ENCODE measurements around the gene TPP2.

Gene TPP2

DNA sequence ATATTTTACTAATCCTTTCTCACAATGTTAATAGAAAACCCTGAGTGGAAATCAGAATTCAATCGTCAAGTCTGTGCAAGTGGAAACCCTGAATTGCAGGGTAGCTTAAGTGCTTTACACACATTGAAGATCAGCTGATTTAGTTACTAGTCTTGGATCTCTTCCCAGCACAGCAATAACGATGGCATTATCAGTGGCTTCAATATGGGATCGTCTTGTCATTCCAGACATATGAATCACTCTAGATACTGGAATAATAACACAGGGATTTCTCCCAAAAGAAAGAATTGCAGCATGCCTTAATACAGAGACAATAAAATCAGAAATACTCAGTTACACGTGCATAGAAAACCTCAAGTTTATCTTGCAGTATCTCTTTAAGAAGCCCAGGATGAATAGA is 110.7 kb downstream of the TPP2 start:
- Mint-ChIP-seq H3K4me1 (peaks cover 35% of the 10 kb centered on the region), H3K4me3 (no peak overlapping the region), H3K9me3 (peaks cover 22% of the 10 kb centered on the region), H3K36me3 (ENCODE audit: low read depth) (no peaks in the 10 kb centered on the region), H3K27me3 (ENCODE audit: low read depth, poor library complexity) (peaks cover 14% of the 10 kb centered on the region), H3K27ac (no peak overlapping the region)
- TF ChIP-seq, protein P1, sequence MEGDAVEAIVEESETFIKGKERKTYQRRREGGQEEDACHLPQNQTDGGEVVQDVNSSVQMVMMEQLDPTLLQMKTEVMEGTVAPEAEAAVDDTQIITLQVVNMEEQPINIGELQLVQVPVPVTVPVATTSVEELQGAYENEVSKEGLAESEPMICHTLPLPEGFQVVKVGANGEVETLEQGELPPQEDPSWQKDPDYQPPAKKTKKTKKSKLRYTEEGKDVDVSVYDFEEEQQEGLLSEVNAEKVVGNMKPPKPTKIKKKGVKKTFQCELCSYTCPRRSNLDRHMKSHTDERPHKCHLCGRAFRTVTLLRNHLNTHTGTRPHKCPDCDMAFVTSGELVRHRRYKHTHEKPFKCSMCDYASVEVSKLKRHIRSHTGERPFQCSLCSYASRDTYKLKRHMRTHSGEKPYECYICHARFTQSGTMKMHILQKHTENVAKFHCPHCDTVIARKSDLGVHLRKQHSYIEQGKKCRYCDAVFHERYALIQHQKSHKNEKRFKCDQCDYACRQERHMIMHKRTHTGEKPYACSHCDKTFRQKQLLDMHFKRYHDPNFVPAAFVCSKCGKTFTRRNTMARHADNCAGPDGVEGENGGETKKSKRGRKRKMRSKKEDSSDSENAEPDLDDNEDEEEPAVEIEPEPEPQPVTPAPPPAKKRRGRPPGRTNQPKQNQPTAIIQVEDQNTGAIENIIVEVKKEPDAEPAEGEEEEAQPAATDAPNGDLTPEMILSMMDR (IDR thresholded peaks at IDR 0.05), result no peak
- no peak for DNase-seq

DNA sequence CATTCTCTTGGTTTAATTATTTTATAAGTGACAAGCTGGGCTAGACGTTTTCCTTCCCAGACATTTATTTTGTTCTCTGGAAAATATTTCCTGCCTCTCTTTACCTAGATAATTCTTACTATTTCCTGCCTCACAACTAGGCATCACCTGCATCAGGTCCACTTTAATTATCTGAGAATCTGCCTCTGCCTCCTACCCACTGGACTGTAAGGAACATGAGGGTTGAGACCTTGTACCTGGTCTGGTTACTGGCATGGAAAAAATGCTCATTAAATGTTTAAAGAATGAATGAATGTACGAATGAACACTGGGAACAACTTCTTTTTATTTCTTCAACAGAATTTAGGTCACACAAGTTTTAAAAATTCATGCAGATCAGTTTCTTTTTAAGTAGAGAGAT is 111.4 kb downstream of the TPP2 start:
- H3K4me1 Mint-ChIP-seq, result peaks cover 31% of the 10 kb centered on the region
- TF ChIP-seq, protein P1 (IDR thresholded peaks at IDR 0.05), result no peak
- H3K27ac Mint-ChIP-seq, result no peak overlapping the region
- peaks cover 14% of the 10 kb centered on the region for H3K27me3 Mint-ChIP-seq (ENCODE audit: low read depth, poor library complexity)
- no peak overlapping the region for H3K4me3 Mint-ChIP-seq
- no peak for DNase-seq
- no peaks in the 10 kb centered on the region for H3K36me3 Mint-ChIP-seq (ENCODE audit: low read depth)
- H3K9me3 Mint-ChIP-seq, result peaks cover 22% of the 10 kb centered on the region

DNA sequence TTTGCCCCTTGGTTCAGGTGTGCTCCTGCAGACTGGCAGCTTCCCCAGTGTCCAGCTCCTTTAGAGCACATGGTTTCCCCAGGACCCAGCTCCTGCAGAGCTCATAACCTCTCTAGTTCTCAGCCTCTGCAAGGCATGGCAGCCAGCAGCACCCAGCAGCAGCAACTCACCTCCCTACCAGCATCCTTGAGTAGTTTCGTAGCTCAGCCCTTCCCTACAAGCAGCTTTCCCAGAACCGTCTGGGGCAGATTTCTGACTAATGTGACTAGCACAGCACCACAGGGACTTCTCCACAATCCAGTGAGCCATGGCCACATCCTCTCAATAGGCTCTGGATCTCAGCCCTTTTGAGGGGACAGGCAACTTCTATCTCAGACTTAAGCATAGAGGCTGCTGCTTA is 112.2 kb downstream of the TPP2 start:
- peaks cover 23% of the 10 kb centered on the region for H3K4me1 Mint-ChIP-seq
- peaks cover 18% of the 10 kb centered on the region for H3K27me3 Mint-ChIP-seq (ENCODE audit: low read depth, poor library complexity)
- no peaks in the 10 kb centered on the region for H3K36me3 Mint-ChIP-seq (ENCODE audit: low read depth)
- H3K9me3 Mint-ChIP-seq, result peaks cover 22% of the 10 kb centered on the region
- DNase-seq, result no peak
- H3K4me3 Mint-ChIP-seq, result no peak overlapping the region
- no peak overlapping the region for H3K27ac Mint-ChIP-seq
- TF ChIP-seq, protein P1 (IDR thresholded peaks at IDR 0.05), result no peak

DNA sequence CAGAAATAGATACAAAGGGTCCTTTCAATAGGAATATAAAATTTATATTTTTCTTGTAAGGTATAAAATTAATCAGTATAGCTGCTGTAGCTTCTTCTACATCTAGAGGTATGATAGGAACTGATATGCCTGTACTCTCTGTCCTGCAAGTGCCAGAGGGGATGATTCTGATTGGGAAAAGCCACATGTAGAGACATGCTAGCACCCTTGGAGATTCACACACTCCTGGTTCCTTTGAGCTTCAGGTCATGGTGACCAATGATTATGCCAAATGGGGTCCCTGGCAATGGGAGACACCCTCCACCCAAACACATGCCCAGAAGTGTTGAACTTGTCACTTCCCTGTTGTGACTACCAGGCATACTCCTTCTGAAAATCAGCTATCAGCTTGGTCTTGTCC is 112.8 kb downstream of the TPP2 start:
- H3K4me1 Mint-ChIP-seq, result peaks cover 18% of the 10 kb centered on the region
- H3K36me3 Mint-ChIP-seq (ENCODE audit: low read depth), result no peaks in the 10 kb centered on the region
- TF ChIP-seq, protein P1 (IDR thresholded peaks at IDR 0.05), result no peak
- no peak overlapping the region for H3K27ac Mint-ChIP-seq
- no peak for DNase-seq
- peaks cover 22% of the 10 kb centered on the region for H3K9me3 Mint-ChIP-seq
- no peak overlapping the region for H3K4me3 Mint-ChIP-seq
- peaks cover 18% of the 10 kb centered on the region for H3K27me3 Mint-ChIP-seq (ENCODE audit: low read depth, poor library complexity)

DNA sequence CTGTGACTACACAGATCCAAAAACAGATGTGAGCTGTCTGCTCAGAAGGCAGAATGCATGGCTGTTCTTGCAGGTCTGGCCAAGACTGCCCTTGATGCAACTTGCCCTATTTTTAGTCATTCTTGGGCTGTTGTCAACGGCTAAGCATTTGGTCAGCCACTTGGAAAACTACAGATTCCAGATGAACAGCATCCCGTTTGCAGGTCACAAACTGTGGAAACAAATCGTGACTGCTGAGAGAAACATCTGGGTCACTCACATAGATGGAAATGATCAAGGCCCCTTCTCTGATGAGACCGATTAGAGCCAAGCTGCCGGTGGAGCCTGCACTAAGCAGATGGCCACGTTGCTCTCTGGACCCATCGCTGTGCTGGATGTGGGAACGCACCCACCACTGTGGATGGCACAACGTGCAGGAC is 113.5 kb downstream of the TPP2 start:
- Mint-ChIP-seq H3K27me3 (ENCODE audit: low read depth, poor library complexity) (peaks cover 18% of the 10 kb centered on the region), H3K9me3 (peaks cover 24% of the 10 kb centered on the region), H3K36me3 (ENCODE audit: low read depth) (peaks cover 2% of the 10 kb centered on the region), H3K4me3 (no peak overlapping the region), H3K4me1 (peaks cover 12% of the 10 kb centered on the region), H3K27ac (no peak overlapping the region)
- no peak for DNase-seq
- TF ChIP-seq, protein P1 (IDR thresholded peaks at IDR 0.05), result no peak

DNA sequence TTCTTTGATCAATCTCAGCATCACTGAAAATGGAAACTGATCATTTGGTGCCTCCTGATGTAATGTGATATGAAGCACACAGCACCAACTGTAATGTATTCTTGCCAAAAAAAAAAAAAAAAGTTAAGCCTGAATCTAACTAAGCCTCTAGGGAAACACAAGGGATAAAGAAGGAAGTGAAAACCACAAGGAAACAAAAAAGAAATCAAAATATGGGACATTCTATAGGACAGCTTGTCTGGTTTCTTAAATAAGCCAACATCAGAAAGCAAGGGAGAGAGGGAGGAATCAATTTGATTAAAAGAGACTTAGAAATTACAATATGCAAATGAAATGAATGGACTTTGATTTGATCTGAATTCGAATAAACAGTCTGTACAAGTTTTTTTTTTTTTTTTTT is 118.7 kb downstream of the TPP2 start:
- Mint-ChIP-seq H3K4me1 (no peaks in the 10 kb centered on the region), H3K36me3 (ENCODE audit: low read depth) (peaks cover 5% of the 10 kb centered on the region), H3K27ac (no peak overlapping the region), H3K27me3 (ENCODE audit: low read depth, poor library complexity) (peaks cover 19% of the 10 kb centered on the region), H3K4me3 (no peak overlapping the region), H3K9me3 (peaks cover 14% of the 10 kb centered on the region)
- no peak for DNase-seq
- TF ChIP-seq, protein P1 (IDR thresholded peaks at IDR 0.05), result no peak
